Osteocyte (in vitro differentiated cells): ENCODE measurements around the gene NAB1. TPM values are rescaled to one million over a fixed set of nuclear protein-coding genes. Genes with fewer than 3 reads are reported as not detected.

Source experiments
- DNase-seq: peaks from one replicate; pipeline ENCODE4 v3.0.0; 2021; ENCODE audit warnings: mixed read lengths; ENCODE audit not compliant: unreplicated experiment; ENCODE audit errors: extremely low spot score
- H3K27ac Mint-ChIP-seq: one replicate; pipeline ENCODE4 v1.8.0; 2021; ENCODE audit warnings: mild to moderate bottlenecking, mixed read lengths; ENCODE audit not compliant: unreplicated experiment
- H3K27me3 Mint-ChIP-seq: one replicate; pipeline ENCODE4 v1.8.0; 2021; ENCODE audit warnings: mixed read lengths; ENCODE audit not compliant: unreplicated experiment
- H3K36me3 Mint-ChIP-seq: one replicate; pipeline ENCODE4 v1.8.0; 2021; ENCODE audit warnings: mixed read lengths; ENCODE audit not compliant: unreplicated experiment
- H3K4me1 Mint-ChIP-seq: one replicate; pipeline ENCODE4 v1.8.0; 2021; ENCODE audit warnings: mixed read lengths; ENCODE audit not compliant: unreplicated experiment
- H3K4me3 Mint-ChIP-seq: one replicate; pipeline ENCODE4 v1.8.0; 2021; ENCODE audit warnings: mild to moderate bottlenecking, moderate library complexity, mixed read lengths; ENCODE audit not compliant: unreplicated experiment
- H3K9me3 Mint-ChIP-seq: one replicate; pipeline ENCODE4 v1.8.0; 2021; ENCODE audit warnings: mixed read lengths; ENCODE audit not compliant: unreplicated experiment
- CTCF ChIP-seq: fragments of 200-600 bp; sonication (generic); IDR thresholded peaks from 2 replicates; pipeline ENCODE4 v1.5.0; 2021; ENCODE audit warnings: antibody characterized with exemption, mild to moderate bottlenecking, moderate library complexity
- total RNA-seq: library from RNA; stranded (reverse); gene quantifications from 2 replicates; pipeline ENCODE4 v1.2.1, GENCODE V29; 2021

Gene NAB1
- total RNA-seq, 1 donor from 2014 or later = 63.3 TPM

DNA sequence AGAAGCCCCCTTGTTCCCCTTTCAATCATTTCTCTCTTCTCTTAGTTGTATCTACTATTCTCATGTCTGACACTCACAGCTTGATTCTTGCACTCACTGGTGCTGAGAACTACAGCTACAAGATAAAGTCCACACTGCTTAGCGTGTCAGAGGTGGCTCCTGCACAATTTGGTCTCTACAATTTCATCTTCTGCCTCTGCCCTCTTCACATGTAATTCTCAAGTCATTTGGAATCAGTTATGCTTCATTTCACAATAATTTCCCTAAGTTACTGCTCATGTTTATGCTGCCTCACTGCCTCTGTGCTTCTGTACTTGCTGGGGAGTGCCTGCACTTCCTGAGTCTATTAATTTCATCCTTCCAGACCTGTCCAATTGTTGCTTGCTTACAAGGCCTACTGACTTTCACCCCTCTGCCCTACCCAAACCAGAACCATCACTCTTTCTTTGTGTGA is 11.6 kb upstream of the NAB1 start:
- Mint-ChIP-seq H3K4me3 (no peak overlapping the region), H3K27ac (peak overlapping the region; percentile 93), H3K4me1 (peaks cover 50% of the 10 kb centered on the region), H3K27me3 (no peaks in the 10 kb centered on the region), H3K9me3 (no peaks in the 10 kb centered on the region), H3K36me3 (peaks cover 3% of the 10 kb centered on the region)
- no peak for TF ChIP-seq CTCF
- no peak for DNase-seq

DNA sequence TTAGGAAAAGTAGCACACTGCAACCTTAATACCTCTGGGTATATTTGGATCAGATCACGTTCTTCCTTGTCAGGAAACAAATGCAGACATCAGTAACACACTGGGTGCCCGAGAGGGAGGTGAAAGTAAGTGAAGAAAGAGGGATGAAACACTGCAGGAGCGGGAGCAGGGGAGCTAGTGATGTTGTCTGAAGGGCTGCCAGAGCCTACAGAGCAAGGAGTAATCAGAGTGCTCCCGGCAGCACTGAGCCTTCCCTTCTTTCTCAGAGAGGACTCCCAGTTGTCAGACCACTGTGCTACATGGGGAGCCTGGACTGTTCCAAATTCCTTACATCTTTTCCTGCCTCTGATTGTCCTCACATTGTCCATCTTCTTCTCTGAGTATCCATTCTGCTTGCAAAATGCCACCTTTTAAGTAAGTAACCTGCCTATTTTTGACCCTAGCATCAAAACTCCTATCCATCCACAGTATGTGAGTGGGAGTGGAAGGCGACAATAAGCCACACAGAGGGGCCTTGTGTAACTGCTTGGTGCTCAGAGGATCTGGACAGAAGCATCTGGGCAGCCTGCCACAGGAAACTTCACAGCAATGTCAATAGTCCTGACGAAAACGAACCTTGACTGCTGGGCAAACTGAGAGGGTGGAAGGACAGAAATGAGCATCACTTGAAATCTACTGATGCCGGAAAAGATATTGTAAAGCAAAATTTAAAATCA is 10.8 kb upstream of the NAB1 start:
- DNase-seq = no peak
- no peak for TF ChIP-seq CTCF
- no peaks in the 10 kb centered on the region for H3K9me3 Mint-ChIP-seq
- peaks cover 50% of the 10 kb centered on the region for H3K4me1 Mint-ChIP-seq
- H3K36me3 Mint-ChIP-seq = peaks cover 3% of the 10 kb centered on the region
- no peak overlapping the region for H3K4me3 Mint-ChIP-seq
- H3K27me3 Mint-ChIP-seq = no peaks in the 10 kb centered on the region
- peak overlapping the region; percentile 93 for H3K27ac Mint-ChIP-seq

DNA sequence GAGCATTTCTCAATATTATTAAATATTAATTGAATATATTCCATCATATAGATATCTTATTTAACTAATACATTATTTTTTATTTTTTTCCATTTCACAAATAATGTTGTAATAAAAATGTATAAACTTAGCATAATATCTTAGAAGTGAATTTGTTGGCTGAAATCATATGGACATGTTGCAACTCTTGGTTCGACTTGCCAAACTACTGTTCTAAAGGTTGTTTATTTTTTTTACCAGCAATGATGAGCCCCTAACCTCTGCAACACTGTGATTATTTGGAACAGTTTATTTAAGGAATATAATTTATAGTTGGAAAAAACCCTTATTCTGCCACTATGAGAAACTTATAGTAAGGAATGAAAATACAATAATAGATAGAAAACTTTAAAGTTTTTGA is 8.8 kb upstream of the NAB1 start:
- DNase-seq = no peak
- TF ChIP-seq CTCF = no peak
- Mint-ChIP-seq H3K27me3 (no peaks in the 10 kb centered on the region), H3K4me1 (peaks cover 54% of the 10 kb centered on the region), H3K9me3 (no peaks in the 10 kb centered on the region), H3K27ac (no peak overlapping the region), H3K36me3 (peaks cover 3% of the 10 kb centered on the region), H3K4me3 (no peak overlapping the region)

GRCh38 chr2:190641469-190641868 is 7.4 kb upstream of the NAB1 start:
- peaks cover 3% of the 10 kb centered on the region for H3K36me3 Mint-ChIP-seq
- DNase-seq = no peak
- H3K27ac Mint-ChIP-seq = peak overlapping the region; percentile 2
- TF ChIP-seq CTCF = no peak
- H3K27me3 Mint-ChIP-seq = no peaks in the 10 kb centered on the region
- peaks cover 51% of the 10 kb centered on the region for H3K4me1 Mint-ChIP-seq
- no peak overlapping the region for H3K4me3 Mint-ChIP-seq
- no peaks in the 10 kb centered on the region for H3K9me3 Mint-ChIP-seq

DNA sequence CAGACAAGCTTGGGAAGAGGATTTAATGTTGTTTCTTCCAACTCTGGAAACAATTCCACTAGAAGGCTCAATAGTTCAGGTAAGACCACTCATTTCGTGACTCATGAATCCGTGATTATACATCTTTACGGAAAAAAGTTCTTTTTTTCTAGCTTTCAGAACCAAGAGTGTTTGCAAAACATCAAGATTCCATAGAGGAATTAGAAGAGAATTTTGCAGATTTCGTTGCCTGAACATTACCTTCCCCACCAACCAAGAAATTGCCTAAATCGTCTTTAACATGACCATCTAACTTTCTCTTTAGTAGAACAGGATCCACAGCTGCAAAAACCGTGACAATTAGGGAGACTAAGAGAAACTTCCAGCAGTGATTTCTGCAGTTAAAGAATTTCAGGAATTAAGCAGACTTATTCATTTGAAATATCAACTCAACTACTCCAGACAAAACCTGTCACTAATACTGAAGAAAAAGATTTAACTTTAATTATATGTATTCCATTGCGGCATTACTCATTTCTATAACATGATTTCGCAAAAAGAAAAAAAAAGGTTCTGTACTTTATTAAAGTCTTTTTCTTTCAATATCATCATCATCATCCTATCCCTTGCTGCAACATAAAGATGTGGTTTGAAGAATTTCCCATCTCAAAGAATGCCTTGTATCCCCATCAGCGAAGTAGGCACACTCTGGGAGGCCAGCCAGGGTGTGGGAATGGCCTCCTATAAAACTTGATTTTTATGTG is 1.9 kb upstream of the NAB1 start:
- H3K36me3 Mint-ChIP-seq = no peaks in the 10 kb centered on the region

More for the DNA sequence above, 1.9 kb upstream of the NAB1 start:
- Mint-ChIP-seq H3K27me3 (no peaks in the 10 kb centered on the region), H3K4me3 (peak overlapping the region; percentile 77), H3K27ac (peak overlapping the region; percentile 93), H3K4me1 (peaks cover 52% of the 10 kb centered on the region), H3K9me3 (no peaks in the 10 kb centered on the region)
- no peak for TF ChIP-seq CTCF
- DNase-seq = no peak
